GM12872 (cell line): Measurements from ENCODE around the gene NEURL1B.

ENCODE experiments used
- CTCF ChIP-seq: IDR thresholded peaks from 3 replicates; pipeline ENCODE4 v1.5.1; 2011; ENCODE audit warnings: low read depth, mild to moderate bottlenecking, low read length, moderate library complexity; ENCODE audit not compliant: insufficient read depth

NEURL1B gene

DNA sequence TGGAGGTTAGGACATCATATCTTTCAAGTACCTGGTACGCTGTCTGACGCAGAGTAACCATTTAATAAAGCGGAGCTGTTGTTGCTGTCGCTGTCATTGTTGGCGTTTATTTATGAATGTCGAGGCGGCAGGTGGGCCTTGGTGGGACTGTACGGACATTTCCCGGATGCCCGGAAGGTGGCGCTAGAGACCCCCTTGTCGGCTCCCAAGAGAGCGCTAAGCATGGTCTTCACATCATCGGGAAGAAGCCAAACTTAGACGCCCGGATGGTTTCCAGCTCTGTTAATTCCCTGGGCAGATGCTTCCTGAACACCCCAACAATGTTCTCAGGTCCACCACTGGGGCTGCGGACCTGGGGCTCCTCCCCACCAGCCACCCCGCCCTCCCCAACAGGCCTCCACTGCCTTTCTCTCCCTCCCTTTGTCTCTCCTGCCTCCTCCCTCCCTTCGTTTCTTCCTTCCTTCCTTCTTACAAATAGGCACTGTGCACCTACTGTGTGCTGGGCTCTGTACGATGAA is 75.8 kb downstream of the NEURL1B start:
- peak; percentile 89 for TF ChIP-seq CTCF

DNA sequence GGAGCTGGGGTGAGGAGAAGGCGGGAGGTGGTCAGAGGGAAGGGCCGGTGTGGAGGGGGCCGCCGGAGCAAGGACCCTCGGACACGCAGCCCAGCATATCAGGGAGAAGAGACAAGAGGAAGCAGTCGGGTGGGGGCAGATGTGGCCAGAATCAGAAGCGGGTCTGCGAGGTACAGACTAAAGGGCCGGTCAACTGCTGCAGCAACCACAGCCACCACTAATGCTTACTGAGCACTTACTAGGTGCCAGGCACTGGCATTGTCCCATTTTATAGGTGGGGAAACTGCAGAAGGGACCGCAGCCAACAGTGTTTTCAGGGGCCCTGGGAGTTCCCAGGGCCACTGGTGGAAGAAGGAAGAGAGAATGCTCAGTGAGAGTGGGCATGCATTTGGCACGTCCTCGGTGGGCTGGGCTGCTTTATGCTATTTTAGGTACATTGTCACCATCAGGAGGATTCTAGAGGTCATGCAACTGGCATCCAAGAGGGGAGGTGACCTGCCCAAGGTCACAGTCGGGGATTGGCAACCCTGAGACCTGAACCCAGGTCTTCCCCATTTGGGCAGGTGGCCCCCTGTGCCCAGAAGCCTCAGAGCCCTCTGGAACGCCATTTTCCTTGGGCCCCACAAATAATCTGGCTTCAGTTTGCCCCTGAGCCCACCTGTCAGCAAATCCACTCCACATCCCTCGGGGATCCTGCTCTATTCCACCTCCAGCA is 76.6 kb downstream of the NEURL1B start:
- no peak for TF ChIP-seq CTCF

DNA sequence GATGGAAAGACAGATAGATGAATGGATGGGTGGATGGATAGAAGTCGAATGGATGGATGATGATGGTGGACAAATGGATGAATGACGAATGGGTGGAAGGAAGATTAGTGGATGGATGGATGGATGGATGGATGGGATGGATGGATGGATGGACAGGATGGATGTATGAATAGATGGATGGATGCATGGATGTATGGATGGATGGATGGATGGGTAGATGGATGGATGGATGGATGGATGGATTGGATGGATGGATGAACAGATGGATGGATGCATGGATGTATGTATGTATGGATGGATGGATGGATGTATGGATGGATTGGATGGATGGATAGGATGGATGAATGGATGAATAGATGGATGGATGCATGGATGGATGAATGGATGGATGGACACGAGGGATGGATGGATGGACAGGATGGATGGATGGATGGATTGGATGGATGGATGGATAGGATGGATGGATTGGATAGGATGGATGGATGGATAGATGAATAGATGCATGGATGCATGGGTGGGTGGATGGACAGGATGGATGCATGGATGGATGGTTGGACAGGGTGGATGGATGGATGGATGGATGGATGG is 77.6 kb downstream of the NEURL1B start:
- no peak for TF ChIP-seq CTCF

DNA sequence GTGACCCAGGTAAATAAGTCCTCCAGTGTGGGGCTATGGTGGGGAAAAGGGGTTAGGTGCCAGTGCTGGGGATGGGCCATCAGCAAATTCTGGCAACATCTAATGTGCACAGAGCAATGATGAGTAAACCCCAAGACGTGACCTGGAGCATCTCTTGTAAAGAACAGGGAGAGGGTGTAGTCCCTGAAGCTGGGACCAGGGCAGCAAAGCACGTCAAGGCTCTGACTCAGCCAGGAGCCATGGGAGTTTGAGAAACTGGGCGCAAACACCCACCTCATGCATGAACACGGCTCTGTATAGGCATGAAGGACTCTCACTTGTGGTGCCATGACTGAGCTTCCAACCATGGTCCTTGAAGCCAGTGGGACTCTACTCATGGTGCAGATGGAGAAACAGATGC is 78.1 kb downstream of the NEURL1B start:
- TF ChIP-seq CTCF, result no peak

- TF ChIP-seq CTCF, result no peak
Measured at GRCh38 chr5:172720655-172721054, 79.6 kb downstream of the NEURL1B start.

- no peak for TF ChIP-seq CTCF
Measured at GRCh38 chr5:172721455-172722326, 80.6 kb downstream of the NEURL1B start.

DNA sequence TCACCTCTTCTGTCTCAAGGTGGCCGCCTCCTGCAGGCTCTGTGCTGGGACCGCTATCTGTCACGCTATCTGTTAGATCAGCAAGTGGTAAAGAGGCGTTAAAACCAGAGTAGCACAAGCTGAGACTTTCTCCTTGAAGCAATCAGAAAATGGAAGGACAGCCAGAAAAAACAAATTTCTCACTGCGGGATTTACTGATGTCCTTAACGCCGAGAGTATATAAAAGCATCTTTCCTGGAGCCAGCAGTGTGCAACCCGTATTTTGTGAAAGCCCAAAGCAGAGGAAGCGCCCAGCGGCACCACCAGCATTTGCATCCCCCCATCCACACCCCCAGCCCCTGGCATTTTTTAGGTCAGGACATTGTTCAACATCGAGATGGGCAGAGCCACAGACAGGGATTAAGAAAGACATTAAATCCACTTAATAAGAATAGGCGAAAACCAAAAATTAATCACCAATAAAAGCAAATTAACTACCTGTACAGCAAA is 81.3 kb downstream of the NEURL1B start:
- TF ChIP-seq CTCF, result no peak
